ENCODE measurements around the gene HDDC3. TPM values are rescaled to one million over a fixed set of nuclear protein-coding genes. Genes with fewer than 3 reads are reported as not detected.
"Not testable (repeated sequence)": the region's sequence is repeated elsewhere in the genome, so short reads cannot be mapped to it uniquely, and the experiment has no call there.

HDDC3 gene
- total and polyA plus RNA-seq, 2 donors (not counting 3 experiments of a cell fraction or from before 2014, with no cell fraction given): 16.0 to 20.2 TPM

DNA sequence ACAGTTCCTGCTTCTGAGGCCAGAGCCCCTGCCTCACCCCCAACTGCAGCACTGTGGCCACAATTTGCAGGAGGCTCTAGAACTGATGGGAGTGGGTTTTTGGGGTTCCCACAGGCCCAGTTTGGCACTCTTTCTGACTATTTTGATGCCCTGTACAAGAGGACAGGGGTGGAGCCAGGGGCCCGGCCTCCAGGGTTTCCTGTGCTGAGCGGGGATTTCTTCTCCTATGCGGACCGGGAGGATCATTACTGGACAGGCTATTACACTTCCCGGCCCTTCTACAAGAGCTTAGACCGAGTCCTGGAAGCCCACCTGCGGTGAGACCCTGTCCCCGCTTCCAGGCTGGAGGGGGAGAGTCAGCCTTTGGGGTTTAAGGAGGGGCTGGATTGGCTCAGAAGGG, 22.4 kb downstream of the HDDC3 start:
- DNase-seq (ENCODE audit: low read depth, low spot score) (no peak), FAIRE-seq (no peak)
- H4K20me1 ChIP-seq (replicated peaks; ENCODE audit: control insufficient read depth, extremely low read depth, insufficient read depth, low read length): no peaks in the 10 kb centered on the region
- BruUV-seq (replicated peaks): no TSS peak
- H2AFZ ChIP-seq (ENCODE audit: low read depth, low read length): no peak overlapping the region
- no peak overlapping the region for H3K4me3 ChIP-seq (replicated peaks in 1 of 3; ENCODE audit: insufficient read depth in 1 of 3, low read depth in 1 of 3, low read length in 3 of 3)
- dilution Hi-C loops (cut with MboI; ENCODE audit: extremely low pct_ligation_motif_present, low sequenced_read_pairs): no loop called here
- H3K4me1 ChIP-seq (ENCODE audit: control insufficient read depth, extremely low read depth, insufficient read depth, low read length): no peaks in the 10 kb centered on the region
- no peak overlapping the region for H3K4me2 ChIP-seq (ENCODE audit: insufficient read depth, low read length)
- no peaks in the 10 kb centered on the region for H3K9me1 ChIP-seq (replicated peaks; ENCODE audit: control insufficient read depth, extremely low read depth, insufficient read depth, low read length)
- CTCF ChIA-PET: interaction anchor here (0.7 kb wide), 1 partner anchor 26 kb away, joined by 3 read pairs; no protein-coding TSS in a partner anchor
- intact Hi-C loops (cut with micrococcal nuclease): no loop called here
- no peaks in the 10 kb centered on the region for H3K9me3 ChIP-seq (replicated peaks; ENCODE audit: control insufficient read depth, insufficient read depth, low read length)
- no peak overlapping the region for H3K27ac ChIP-seq (ENCODE audit: insufficient read depth, low read depth, low read length)
- POLR2A ChIA-PET: no interaction called here
- peaks cover 5 to 69% of the 10 kb centered on the region in 2 experiments for H3K36me3 ChIP-seq (ENCODE audit: control insufficient read depth in 2 of 2, extremely low read depth in 1 of 2, insufficient read depth in 2 of 2, low read length in 2 of 2)
- H3K79me2 ChIP-seq (ENCODE audit: control insufficient read depth, insufficient read depth, low read length): no peaks in the 10 kb centered on the region
- TF ChIP-seq GATA2 (IDR thresholded peaks at IDR 0.05; ENCODE audit: insufficient read depth, insufficient read length, low read depth, low read length): no peak
- no peak for TF ChIP-seq FOS (IDR thresholded peaks at IDR 0.05; ENCODE audit: borderline replicate concordance, insufficient read depth, low read length)
- no peak for TF ChIP-seq JUN (IDR thresholded peaks at IDR 0.05; ENCODE audit: borderline replicate concordance, insufficient read depth, insufficient read length, low read depth)
- TF ChIP-seq EZH2 (IDR thresholded peaks at IDR 0.05; ENCODE audit: borderline replicate concordance, low read depth, low read length, severe bottlenecking): no peak
- H3K27me3 ChIP-seq (ENCODE audit: control insufficient read depth in 2 of 2, insufficient read depth in 2 of 2, low read length in 2 of 2): no peaks in the 10 kb centered on the region
- H3K9ac ChIP-seq (replicated peaks; ENCODE audit: extremely low read depth, insufficient read depth, low read length): no peak overlapping the region

DNA sequence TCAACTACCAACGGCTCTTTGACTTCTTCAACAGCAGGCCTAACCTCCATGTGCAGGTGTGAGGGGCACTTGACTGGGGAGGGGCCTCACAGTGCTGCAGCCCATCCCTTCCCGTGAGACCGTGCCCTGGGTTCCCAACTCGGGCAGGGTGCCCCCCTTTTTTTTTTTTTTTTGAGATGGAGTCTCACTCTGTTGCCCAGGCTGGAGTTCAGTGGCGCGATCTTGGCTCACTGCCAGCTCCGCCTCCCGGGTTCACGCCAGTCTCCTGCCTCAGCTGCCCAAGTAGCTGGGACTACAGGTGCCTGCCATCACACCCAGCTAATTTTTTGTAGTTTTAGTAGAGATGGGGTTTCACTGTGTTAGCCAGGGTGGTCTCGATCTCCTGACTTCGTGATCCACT, 22.9 kb downstream of the HDDC3 start:
- BruUV-seq (replicated peaks); H3K27me3 ChIP-seq (ENCODE audit: control insufficient read depth in 2 of 2, insufficient read depth in 2 of 2, low read length in 2 of 2); H3K9me3 ChIP-seq (replicated peaks; ENCODE audit: control insufficient read depth, insufficient read depth, low read length); DNase-seq (ENCODE audit: low read depth, low spot score); H3K4me3 ChIP-seq (replicated peaks in 1 of 3; ENCODE audit: insufficient read depth in 1 of 3, low read depth in 1 of 3, low read length in 3 of 3); FAIRE-seq; H3K4me1 ChIP-seq (ENCODE audit: control insufficient read depth, extremely low read depth, insufficient read depth, low read length); H4K20me1 ChIP-seq (replicated peaks; ENCODE audit: control insufficient read depth, extremely low read depth, insufficient read depth, low read length); H2AFZ ChIP-seq (ENCODE audit: low read depth, low read length); H3K9ac ChIP-seq (replicated peaks; ENCODE audit: extremely low read depth, insufficient read depth, low read length); intact Hi-C loops (cut with micrococcal nuclease); H3K79me2 ChIP-seq (ENCODE audit: control insufficient read depth, insufficient read depth, low read length); POLR2A ChIA-PET; H3K27ac ChIP-seq (ENCODE audit: insufficient read depth, low read depth, low read length); H3K4me2 ChIP-seq (ENCODE audit: insufficient read depth, low read length); dilution Hi-C loops (cut with MboI; ENCODE audit: extremely low pct_ligation_motif_present, low sequenced_read_pairs); H3K9me1 ChIP-seq (replicated peaks; ENCODE audit: control insufficient read depth, extremely low read depth, insufficient read depth, low read length): not testable (repeated sequence)
- peaks cover 5 to 67% of the 10 kb centered on the region in 2 experiments for H3K36me3 ChIP-seq (ENCODE audit: control insufficient read depth in 2 of 2, extremely low read depth in 1 of 2, insufficient read depth in 2 of 2, low read length in 2 of 2)
- CTCF ChIA-PET: interaction anchor here (0.7 kb wide), 1 partner anchor 27 kb away, joined by 3 read pairs; no protein-coding TSS in a partner anchor
